GM12874 (cell line): ENCODE data around the gene ART1.

ENCODE experiments used
- TF ChIP-seq, protein P1 (sequence below): IDR thresholded peaks from 2 replicates; pipeline ENCODE4 v1.5.1; 2011; ENCODE audit warnings: low read depth, mild to moderate bottlenecking, control low read depth, low read length, moderate library complexity; ENCODE audit not compliant: insufficient read depth

The ART1 gene

DNA sequence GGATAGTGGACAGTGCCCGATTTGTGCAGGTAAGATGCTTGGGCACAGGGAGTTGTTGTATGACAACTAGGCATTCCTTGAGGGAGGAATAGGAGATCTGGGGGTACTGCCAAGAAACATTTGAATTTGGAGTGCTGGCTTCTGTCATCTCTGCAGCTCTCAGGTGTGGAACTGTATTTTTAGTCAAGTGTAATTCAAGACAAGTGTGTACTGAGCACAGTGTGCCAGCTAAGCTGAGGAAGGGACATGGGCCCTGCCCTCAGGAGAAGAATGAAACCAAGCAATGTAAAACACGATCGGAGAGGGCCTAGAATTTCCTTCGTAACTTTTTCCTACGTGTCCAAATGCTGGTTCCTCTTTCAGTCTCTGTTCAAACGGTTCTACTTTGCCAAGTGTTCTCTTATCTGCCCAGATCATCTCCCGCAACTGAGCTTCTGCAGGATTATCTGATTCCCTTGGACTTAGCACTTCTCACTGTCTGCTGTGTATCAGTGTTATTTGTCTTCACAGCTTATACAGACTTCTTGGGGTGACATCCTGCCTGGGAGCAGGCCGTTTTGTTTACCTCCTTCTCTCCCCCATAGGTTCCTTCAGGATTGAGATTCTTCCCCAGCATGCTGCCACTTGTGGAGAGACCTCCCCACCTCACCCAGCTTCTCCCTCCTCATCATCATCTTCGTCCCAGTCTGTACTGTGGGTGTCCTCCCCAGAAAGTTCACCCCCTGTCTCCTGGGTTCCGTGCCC, 30.8 kb upstream of the ART1 start:
- TF ChIP-seq, protein P1, sequence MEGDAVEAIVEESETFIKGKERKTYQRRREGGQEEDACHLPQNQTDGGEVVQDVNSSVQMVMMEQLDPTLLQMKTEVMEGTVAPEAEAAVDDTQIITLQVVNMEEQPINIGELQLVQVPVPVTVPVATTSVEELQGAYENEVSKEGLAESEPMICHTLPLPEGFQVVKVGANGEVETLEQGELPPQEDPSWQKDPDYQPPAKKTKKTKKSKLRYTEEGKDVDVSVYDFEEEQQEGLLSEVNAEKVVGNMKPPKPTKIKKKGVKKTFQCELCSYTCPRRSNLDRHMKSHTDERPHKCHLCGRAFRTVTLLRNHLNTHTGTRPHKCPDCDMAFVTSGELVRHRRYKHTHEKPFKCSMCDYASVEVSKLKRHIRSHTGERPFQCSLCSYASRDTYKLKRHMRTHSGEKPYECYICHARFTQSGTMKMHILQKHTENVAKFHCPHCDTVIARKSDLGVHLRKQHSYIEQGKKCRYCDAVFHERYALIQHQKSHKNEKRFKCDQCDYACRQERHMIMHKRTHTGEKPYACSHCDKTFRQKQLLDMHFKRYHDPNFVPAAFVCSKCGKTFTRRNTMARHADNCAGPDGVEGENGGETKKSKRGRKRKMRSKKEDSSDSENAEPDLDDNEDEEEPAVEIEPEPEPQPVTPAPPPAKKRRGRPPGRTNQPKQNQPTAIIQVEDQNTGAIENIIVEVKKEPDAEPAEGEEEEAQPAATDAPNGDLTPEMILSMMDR, result no peak

DNA sequence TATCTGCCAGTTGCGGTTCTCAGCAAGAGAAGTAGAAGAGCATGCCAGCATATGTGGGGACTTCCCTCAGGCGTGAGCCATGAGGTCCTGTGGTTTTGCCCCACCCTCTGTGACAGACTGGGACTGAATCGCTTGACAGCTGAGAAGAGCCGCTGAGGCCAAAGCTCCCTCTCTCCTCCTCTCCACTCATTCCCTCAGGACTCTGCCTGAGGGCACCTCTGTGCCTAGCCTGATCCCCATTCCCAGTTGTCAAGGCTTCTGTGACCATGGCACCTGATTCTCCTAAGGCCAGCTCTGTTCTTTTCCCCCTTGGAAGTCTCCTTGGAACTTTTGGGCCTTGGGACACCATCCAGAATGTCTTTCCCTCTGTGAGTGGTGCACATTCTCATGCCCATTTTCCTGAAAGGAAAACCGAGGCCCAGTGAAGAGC, 30.2 kb upstream of the ART1 start:
- TF ChIP-seq, protein P1, result no peak

DNA sequence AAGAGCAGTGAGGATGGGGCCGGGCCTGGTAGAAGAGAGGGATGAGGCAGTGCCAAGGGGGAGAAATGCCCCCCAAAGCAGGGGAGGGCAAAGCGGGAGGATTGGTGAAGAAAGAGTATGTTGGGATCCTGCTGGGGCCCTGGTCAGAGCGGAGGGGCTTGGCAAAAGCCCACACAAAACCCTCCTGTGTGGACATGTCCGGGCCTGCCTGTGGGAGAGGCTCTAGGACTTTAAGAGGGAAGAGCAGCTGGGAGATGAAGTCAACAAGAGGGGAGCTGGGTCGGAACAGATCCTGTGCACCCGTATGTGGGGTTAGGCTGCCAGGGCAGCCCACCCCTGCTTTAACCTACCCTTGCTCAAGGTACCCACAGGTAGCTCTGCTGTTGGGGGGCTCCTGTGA, 28.9 kb upstream of the ART1 start:
- TF ChIP-seq, protein P1, result no peak

DNA sequence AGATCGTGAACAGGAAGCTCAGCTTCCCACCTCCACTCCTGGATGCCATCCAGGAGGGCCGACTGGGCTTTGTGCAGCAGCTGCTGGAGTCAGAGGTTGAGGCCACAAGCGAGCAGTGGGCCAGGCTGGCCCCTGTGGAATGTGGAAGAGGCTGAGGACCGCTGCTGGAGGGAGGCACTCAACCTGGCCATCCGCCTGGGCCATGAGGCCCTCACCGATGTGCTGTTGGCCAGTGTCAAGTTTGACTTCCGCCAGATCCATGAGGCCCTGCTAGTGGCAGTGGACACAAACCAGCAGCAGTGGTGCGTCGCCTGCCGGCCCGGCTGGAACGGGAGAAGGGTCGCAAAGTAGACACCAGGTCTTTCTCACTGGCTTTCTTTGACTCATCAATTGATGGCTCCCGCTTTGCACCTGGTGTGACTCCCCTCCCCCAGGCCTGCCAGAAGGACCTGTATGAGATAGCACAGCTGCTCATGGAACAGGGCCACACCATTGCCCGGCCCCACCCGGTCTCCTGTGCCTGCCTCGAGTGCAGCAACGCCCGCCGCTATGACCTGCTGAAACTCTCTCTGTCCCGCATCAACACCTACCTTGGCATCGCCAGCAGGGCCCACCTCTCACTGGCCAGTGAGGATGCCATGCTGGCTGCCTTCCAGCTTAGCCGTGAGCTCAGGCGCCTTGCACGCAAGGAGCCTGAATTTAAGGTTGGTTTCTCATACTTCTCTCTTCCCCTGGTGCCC, 28.0 kb upstream of the ART1 start:
- TF ChIP-seq, protein P1, result no peak

DNA sequence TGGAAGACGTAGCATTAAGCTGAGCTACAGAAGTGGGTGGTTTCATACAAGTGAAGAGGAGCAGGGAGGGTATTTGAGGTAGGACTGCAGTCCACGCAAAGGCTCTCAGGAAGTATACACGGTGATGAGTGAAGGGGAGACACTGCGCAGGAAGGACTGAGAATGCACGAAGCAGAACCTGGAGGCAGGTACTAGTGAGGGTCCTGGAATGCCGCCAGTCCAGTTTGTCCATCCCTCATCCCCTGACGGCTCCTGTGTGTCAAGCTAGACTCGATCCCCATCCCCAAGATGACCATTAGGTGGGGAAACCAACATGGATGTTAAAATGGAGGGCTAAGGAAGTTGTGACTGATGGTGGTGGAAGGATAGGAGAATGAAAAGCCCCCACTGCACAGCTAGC, 26.9 kb upstream of the ART1 start:
- TF ChIP-seq, protein P1, result no peak

DNA sequence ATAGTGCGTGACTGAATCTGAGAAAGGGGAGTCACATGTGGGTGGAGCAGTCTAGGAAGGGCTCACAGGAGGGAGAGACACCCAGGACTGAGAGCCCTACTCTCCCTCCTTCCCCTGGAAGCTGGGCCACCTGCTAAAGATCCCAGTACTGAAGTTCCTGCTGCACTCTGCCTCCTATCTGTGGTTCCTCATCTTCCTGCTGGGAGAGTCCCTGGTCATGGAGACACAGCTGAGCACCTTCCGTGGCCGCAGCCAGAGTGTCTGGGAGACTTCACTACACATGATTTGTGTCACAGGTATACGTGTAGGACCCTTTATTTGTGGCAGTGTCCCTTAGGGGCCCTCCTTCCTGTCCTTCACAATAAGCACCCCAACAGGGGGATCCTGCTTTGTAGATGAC, 22.4 kb upstream of the ART1 start:
- TF ChIP-seq, protein P1, result no peak

DNA sequence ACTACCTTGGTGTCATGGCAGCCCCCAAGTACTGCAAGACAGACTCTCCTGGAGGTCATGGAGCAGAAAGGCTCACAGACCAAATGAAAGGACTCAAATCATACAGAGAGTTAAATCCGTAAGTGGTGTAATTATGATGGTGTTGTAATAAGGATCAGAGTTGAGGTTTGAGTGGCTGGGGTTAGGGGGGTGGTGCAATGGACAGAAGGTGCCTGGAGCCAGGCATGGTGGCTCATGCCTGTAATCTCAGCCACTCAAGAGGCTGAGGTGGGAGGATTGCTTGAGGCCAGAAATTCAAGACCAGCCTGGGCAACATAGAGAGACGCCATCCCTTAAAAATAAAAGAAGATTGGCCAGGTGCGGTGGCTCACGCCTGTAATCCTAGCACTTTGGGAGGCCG, 21.8 kb upstream of the ART1 start:
- TF ChIP-seq, protein P1, result no peak
